Glomerular endothelial cell (primary cell): ENCODE data around the gene CPLX1. TPM values are rescaled to one million over a fixed set of nuclear protein-coding genes. Genes with fewer than 3 reads are reported as not detected.

Experiments used
- DNase-seq: peaks from one replicate; pipeline ENCODE4 v3.0.0-alpha.2; 2011; ENCODE audit warnings: low read depth, low spot score; ENCODE audit errors: extremely low read depth
- total RNA-seq: library from RNA; depleted of rRNA; stranded (reverse); fragments of >200 nt; gene quantifications from 2 replicates; pipeline ENCODE4 v1.2.3, GENCODE V29; 2015

The CPLX1 gene
- total RNA-seq, 1 donor from 2014 or later: not detected

DNA sequence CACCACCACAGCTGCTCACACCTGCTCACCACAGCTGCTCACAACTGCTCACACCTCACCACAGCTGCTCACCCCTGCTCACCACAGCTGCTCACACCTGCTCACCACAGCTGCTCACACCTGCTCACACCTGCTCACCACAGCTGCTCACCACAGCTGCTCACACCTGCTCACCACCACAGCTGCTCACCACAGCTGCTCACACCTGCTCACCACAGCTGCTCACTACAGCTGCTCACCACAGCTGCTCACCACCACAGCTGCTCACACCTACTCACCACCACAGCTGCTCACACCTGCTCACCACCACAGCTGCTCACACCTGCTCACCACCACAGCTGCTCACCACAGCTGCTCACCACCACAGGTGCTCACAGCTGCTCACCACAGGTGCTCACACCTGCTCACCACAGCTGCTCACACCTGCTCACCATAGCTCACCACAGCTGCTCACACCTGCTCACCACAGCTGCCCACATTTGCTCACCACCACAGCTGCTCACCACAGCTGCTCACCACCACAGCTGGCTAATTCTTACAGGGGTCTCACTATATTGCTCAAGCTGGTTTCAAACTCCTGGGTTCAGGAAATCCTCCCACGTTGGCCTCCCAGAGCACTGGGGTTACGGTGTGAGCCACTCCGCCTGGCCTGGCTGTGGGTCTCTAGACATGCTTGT is 30.4 kb upstream of the CPLX1 start:
- DNase-seq: no peak

GRCh38 chr4:855880-856224 is 29.9 kb upstream of the CPLX1 start:
- DNase-seq: no peak

GRCh38 chr4:854356-854755 is 28.4 kb upstream of the CPLX1 start:
- no peak for DNase-seq

DNA sequence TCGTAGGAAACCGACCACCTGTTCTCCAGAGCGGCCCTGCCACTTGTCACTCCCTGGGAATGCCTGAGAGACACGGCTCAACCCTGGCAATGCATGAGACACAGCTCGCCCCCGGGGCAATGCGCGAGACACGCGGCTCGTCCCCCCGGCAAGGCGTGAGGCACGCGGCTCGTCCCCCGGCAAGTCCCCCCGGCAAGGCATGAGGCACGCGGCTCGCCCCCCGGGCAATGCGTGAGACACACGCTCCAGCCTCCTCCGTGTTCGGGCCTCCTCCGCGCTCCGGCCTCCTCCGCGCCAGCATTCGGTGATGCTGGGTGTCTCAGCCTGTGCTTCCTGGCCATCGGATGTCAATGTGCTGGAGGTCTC is 27.5 kb upstream of the CPLX1 start:
- no peak for DNase-seq

GRCh38 chr4:851701-852430 is 25.9 kb upstream of the CPLX1 start:
- no peak for DNase-seq

DNA sequence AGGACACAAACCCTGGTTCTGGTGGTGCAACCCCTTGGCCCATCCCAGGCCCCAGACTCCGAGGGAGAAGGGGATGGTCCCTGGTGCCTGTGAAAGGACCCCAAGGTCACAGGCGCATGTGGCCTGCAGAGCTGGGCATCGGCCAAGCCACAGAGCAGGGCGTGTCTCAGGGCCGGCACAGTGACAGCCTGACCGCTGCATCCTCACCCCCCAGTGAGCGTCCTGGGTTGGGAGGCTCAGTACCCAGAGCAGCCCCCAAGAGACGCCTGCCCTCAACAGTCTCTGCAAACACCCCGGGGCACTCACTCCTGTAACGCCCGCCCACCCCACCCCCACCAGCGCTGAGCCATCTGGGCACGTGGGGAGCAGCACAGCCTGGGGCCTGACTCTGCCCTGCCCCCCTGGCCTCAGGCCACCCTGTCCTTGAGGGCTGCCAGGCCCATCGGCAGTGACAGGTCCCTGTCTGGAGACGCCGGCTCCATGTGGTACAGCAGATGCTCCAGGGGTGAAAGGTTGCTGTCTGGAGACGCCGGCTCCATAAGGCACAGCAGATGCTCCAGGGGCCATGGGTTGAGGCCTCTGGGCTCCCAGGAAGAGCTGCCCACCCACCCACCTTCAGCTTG is 24.5 kb upstream of the CPLX1 start:
- no peak for DNase-seq

GRCh38 chr4:849478-850175 is 23.7 kb upstream of the CPLX1 start:
- DNase-seq: no peak

DNA sequence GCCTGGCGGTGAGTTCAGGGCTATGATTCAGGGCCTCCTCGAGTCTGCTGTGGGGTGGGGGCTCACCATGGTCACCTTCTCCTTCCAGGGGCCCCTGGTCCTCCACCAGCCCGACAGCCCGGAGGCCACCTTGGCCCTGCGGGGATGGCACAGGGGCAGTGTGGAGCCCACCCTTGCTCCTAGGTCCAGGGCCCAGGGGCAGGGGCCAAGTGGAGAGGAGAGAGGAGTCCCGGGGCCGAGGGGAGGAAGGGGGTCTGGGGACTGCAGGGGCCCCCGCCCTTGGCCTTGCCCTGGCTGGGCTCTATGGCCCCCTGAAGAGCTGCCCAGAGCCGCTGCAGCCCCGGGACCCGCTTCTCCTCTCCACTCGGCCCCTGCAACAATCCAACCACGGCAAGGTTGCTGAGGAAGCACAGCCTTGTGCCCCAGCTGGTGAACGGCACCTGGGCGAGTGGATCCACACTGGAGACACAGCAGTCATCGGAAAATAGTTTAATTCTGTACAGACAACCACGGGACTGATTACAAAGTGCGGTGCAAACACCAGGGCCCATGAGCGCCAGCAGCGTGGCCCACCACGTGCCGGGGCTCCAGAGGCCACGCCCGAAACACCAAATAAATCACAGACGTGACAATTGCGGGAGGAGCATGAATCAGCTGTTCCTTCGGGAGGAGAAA is 23.0 kb upstream of the CPLX1 start:
- DNase-seq: no peak

DNA sequence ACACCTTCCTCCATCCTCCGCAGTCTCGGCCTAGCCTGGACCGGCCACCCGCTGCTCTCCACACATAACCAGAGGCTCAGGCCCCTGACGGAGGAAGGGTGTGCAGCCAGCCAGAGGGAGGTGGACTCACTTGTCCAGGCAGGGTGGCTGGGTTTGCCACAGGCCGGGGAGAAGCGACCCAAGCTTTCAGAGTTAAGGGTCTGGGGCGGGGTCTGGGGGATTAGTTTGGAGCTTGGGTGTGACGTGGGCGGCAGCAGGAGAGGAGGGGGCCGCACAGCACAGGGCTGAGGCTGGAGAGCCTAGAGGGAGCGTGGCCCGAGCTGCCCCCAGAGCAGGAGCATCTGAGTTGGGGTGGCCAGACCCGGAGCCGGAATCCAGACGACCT is 22.4 kb upstream of the CPLX1 start:
- DNase-seq: no peak

DNA sequence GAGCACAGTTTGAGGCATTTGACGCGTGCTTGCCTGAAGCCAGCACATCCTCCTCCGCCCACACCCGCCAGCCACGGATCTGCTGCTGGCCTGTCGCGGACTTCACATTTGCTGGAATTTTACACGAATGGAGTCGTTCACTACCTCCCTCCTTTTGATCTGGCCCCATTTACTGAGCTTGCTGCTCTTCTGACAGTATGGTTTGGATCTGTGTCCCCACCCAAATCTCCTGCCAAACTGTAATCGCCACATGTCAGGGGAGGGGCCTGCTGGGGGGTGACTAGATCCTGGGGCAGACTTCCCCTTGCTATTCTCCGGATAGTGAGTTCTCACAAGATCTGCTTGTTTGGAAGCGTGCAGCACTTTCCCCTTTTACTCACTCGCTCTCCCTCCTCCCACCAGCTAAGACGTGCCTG is 19.9 kb upstream of the CPLX1 start:
- DNase-seq: no peak

GRCh38 chr4:845233-845835 is 19.4 kb upstream of the CPLX1 start:
- no peak for DNase-seq

GRCh38 chr4:844752-845232 is 18.9 kb upstream of the CPLX1 start:
- DNase-seq: no peak

DNA sequence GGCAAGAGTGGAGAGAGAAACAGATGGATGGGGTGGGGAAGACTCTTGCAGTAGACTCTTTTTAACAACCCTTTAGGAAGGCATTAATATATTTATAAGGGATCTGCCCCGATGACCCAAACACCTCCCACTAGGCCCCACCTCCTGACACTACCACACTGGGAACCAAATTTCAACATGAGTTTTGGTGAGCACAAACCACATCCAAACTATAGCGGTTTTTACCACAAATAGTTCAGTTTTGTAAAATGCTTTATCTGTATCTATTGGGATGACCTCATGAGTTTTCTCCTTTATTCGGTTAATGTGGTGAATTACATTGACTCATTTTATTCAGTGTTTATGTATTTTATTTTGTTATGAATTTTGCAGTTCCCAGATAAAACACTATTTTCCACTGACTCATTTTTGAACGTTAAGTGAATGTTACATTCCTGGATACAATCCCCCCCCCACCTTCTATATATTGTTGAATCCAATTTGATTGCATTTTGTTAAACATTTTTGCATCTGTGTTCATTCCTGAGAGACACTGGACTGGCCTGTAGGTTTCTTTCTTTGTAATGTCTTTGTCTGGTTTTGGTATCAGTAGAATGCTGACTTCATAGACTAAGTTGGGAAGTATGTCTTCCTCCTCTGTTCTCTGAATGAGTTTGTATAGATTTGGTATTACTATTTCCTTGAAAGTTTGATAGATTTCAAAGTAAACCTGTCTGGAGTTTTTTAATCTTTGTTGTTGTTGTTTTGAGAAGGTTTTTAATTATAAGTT is 13.9 kb upstream of the CPLX1 start:
- no peak for DNase-seq

DNA sequence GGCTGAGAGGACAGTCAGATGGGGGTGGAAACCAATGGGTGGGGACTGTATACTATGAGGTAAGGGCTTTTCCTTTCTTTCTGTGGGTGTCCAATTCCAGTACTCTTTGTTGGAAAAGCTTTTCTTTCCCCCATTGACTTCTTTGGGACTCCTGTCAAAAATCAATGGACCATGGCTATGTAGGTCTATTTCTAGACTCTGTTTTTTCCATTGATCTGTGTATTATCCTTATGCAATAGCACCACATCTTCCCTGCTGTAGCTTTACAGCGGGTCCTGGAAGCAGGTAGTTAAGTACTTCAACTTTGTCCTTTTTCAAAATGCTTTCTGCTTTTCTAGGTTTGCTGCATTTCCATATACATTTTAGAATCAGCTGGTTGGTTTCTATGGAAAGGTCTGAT is 11.8 kb upstream of the CPLX1 start:
- no peak for DNase-seq

DNA sequence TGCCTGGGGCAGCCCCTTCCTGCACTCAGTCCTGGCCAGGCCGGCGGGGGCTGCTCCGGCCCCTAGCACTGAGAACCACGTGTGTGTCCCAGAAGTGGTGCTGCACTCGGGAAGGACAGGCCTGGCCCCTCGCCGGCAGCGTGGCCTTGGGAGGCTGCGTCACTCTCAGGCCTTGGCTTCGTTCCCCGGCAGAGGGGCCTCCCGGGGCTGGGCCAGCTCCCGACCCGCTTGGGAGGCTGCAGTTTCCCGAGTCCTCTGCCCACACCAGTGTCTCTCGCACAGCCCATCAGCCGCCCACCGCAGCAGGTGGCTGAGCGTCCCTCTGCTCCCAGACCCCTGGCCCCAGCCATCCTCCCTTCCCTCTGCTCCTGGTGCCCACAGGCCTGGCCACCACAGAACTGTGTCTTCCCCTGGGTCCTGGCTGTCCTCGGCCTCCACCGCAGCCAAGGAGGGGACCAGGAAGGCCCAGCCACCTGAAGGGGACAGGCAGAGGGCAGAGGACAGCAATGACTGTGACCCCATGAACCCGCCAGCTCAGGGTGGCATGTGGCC is 10.9 kb upstream of the CPLX1 start:
- DNase-seq: no peak

DNA sequence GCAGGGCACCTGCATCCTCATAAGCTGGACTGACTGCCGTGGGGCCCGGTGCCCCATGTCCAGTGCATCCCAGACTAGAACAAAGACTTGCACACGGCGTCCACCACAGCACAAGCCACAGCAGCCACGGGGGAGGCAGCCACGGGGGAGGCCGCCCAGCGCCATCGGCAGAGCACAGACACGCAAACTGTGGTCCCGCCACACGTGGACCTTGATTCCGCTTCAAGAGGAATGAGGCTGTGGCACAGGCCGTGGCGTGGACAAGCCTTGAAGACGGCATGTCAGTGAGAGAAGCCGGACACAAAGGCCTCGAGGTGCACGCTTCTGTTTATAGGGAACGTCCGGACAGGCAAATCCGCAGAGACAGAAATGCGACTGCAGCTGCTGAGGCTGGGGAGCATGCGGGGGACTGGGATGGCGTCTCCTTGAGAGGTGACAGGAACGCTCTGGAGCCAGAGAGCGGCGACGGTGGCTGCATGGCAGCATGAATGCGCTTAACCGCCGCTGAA is 10.1 kb upstream of the CPLX1 start:
- no peak for DNase-seq

GRCh38 chr4:835148-836002 is 9.4 kb upstream of the CPLX1 start:
- DNase-seq: no peak

GRCh38 chr4:834368-835147 is 8.6 kb upstream of the CPLX1 start:
- no peak for DNase-seq
